Putamen (tissue), 1 donor: Measurements from ENCODE around the gene RABL3.
"Not testable (repeated sequence)": the region's sequence is repeated elsewhere in the genome, so short reads cannot be mapped to it uniquely, and the experiment has no call there.

Source experiments
- DNase-seq: peaks from one replicate; pipeline ENCODE4 v3.0.0-alpha.2; 2016; ENCODE audit warnings: low spot score

Gene RABL3, protein sequence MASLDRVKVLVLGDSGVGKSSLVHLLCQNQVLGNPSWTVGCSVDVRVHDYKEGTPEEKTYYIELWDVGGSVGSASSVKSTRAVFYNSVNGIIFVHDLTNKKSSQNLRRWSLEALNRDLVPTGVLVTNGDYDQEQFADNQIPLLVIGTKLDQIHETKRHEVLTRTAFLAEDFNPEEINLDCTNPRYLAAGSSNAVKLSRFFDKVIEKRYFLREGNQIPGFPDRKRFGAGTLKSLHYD

DNA sequence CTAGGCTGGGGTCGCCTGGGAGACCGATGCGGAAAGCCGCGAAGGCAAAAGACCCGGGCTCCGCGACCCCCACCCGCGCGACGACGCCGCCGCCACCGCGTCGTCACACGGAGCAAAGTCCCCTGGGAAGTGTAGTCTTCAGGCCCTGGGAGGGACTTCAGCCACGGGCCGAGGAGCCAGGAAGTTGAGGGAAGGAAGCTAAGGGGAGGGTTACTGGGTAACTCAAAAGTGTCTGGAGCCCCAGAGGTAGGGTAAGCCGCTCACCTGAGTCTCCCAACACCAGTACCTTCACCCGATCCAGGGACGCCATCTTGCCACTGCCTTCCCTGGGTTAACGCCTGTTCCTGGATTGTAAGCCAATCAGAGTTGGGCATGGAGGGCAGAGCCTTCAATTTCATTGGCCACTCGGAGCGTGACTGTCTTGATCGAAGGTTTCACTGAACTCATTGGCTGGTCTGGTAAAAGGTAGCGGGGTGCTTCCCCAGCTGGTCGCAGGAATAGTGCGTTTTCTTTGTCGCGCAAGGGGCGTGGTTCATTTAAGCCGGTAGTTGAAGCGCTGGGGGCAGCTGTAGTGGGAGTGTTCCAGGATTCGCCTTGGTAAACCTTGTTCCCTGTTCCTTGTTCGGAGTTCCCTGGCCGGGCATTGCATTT lies at the start of gene RABL3, which contains the start of gene GTF2E1:
RABL3 (minus strand) TSS at position 319 of the 651 bp plus-strand sequence; CDS start at position 310, 9 bp downstream.
GTF2E1 (plus strand) TSS at position 547 of the 651 bp plus-strand sequence. CDS start 7,809 bp downstream, outside the sequence.
- DNase-seq = peak; percentile 100

- DNase-seq = no peak
These were observed 49.6 kb upstream of the RABL3 start for GRCh38 chr3:120791913-120792312.

DNA sequence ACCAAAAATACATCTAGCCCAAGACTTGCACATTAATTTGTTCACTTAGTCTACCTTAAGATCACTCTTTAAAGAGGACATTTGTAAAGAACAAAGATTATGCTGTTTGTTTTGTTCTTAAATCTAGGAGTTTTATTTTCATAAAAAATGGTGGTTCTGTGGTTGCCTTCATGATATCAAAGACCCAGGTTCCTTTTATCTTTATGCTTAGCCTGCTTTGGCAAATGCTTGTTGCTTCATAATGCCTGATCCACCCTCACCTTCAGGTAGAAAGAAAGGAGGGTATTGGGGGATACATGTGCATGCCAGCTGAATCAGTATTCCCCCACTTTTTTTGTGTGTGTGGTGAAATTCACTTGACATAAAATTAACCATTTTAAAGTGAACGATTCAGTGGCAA lies 48.7 kb upstream of the RABL3 start:
- no peak for DNase-seq

GRCh38 chr3:120785832-120786231 lies 43.5 kb upstream of the RABL3 start:
- DNase-seq = not testable (repeated sequence)

- DNase-seq = no peak
These were observed 38.7 kb upstream of the RABL3 start for GRCh38 chr3:120780977-120781376.

DNA sequence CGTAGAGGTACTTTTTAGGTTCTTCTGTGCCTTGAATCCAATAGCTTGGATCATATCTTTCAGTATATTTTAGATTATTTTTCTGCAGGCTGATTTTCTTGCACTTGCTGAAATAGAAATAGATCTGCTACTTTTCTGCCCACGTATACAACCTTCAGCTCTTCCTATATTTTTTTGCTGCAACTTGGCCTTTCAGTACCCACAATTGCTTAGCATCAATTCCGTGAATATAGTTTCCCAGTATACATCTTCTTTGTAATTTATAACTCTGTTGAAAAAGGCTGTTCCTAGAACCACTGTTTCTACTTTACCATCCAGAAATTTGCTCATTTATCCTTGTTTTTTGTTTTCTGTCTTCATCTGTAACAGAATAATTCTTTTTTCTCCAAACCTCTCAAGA lies 36.5 kb upstream of the RABL3 start:
- no peak for DNase-seq

DNA sequence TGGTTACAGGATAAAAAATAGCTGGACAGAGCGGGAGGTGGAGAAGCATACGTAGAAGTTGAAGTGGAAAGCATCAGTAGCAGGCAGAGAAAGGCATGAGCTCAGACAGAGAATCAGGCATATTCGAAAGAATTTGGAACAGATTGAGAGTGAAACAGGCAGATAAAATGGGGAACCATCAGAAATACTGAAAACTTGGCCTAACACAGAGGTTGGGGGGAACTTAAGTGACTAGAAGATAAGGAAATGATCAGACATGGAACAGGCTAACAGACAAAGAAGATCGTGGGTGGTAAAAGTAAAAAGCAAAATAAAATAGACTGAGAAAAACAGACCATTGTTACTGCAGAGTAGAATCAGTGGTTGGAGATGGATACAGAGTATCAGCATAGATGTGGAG lies 33.1 kb upstream of the RABL3 start:
- DNase-seq = no peak

- DNase-seq = no peak
These were observed 31.6 kb upstream of the RABL3 start for GRCh38 chr3:120773932-120774331.

DNA sequence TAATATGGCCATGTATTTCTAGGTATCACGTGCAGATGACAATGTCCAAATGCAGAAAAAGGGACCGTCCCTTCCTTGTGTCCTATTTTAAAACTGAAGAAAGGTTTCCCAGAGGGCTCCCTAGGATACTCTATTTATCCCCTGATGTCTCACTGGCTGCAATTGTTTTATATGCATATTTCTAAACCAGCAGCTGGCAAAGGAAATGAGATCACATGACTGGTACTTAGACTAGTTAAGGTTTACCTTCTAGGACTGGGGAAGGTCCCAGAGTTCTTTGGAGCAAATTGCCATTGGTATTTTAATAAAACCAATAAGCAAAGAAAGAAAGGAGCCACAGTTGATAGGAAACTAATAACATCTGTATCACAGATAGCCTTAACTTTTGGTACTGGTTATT lies 29.8 kb upstream of the RABL3 start:
- no peak for DNase-seq

DNA sequence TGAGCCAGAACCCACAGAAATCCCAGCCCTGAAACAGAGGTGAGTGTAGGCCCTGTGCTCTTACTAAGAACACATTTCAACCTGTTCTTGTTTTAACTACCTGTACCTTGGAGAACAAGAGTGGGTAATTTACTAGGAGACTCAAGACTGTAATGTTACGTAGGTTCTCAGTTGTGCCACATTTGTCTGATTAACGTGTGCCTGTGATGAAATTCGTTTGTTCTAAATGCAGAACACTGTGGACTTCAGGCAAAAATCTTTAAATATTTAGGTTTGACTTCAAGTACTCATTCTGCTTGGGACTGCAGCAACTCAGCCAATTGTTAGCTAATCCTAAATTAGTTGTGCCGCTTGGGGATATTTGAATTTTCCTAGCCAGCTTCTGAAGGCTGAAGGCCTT lies 28.6 kb upstream of the RABL3 start:
- no peak for DNase-seq

DNA sequence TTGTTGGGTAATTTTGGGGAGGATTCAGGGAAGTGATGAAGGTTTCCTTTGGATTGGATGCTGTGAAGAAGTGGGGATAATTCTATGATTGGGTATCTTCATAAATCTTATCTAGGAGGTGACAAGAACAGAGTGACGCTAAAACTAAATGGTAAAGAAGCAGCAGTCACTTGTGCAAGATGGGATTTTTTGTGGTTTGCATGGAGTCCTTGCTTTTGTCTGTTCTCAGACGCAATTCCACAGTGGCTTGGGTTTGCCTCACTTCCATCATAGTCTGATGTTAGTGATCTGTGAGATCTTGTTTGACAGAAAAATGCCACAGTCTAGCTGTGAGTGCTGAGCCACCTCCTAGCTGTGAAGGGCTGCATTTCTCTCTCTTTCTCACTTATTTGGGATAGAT lies 27.1 kb upstream of the RABL3 start:
- no peak for DNase-seq

DNA sequence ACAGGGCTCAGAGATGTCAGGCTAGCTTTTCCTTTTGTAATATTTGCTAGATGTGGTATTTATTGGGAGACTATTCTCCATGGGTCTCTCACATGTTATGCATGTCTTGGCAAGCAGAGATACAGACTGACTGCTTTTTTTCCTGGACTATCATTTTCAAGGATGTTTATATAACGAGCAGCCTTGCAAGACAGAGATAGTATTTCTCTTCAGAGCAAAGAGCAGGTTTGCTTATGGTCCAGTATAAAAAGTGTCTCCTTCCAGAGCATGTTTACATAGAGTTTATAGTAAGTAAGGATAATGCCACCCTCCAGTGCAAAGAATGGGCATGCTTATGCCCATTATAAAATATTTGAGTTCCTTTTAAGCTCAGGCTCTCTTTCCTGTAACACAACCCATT lies 24.8 kb upstream of the RABL3 start:
- no peak for DNase-seq

DNA sequence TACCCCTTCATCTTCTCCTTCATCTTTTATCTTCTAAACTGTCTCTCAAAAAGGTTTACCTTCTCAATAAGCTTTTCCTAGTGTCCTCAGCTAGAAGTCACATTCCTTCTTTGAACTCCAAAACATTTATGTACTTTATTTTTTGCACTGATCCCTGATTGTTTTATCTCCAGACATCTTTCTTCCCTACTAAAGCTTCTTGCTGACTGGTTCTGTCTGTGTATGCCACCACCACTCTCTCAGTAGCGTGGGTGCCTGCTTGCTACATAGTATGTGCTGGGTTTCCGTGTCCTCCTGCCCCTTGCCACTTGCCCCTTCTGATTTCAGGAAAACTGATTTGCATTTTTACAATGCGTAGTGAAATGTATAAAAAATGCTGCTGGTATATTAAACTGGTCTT lies 24.3 kb upstream of the RABL3 start:
- no peak for DNase-seq

- DNase-seq = no peak
These were observed 23.6 kb upstream of the RABL3 start for GRCh38 chr3:120765830-120766493.

DNA sequence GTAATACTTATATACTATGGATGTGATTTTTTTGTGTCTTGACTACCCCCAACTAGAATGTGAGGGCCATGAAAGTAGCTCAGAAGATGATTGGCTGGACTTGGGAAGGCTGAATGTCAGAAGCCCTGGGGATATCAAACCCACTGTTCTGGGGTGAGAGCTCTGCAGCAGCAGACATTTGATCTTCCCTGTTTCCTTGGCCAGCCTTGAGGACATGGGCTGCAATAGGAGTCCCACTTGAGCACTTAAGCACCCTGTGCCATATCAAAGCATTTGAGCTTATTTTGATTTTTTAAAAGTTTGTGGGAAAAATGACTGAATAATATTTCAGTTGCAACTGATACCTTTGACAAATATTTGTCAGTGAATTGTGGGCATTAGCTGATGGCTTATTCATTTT lies 21.9 kb upstream of the RABL3 start:
- DNase-seq = no peak

- no peak for DNase-seq
These were observed 21.3 kb upstream of the RABL3 start for GRCh38 chr3:120763601-120764000.

GRCh38 chr3:120762615-120763014 lies 20.3 kb upstream of the RABL3 start:
- DNase-seq = no peak

DNA sequence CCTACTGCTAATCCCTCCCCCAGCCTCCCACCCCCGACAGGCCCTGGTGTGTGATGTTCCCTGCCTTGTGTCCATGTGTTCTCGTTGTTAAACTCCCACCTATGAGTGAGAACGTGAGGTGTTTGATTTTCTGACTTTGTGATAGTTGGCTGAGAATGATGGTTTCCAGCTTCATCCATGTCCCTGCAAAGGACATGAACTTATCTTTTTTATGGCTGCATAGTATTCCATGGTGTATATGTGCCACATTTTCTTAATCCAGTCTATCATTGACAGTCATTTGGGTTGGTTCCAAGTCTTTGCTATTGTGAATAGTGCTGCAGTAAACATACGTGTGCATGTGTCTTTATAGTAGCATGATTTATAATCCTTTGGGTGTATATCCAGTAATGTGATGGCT lies 16.2 kb upstream of the RABL3 start:
- not testable (repeated sequence) for DNase-seq

- no peak for DNase-seq
These were observed 13.7 kb upstream of the RABL3 start for GRCh38 chr3:120756061-120756460.

DNA sequence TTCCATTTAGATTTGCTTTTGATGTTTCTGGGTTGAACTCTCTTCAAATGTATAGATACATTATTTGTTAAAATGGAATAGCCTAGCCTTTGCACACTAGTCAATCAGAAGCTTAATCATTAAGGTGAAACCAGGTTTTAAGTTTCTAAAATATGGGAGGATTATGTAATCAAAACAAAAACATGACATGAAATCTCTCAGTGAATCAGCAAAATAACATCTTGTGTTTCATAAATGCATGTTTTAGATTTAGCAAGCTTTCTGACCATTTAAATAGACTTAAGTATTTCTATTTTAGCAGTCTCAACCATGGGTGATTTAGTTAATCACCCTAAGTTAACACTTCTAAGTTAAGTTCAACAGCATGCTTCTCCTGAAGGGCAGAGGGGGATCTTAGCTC lies 11.5 kb upstream of the RABL3 start:
- no peak for DNase-seq

DNA sequence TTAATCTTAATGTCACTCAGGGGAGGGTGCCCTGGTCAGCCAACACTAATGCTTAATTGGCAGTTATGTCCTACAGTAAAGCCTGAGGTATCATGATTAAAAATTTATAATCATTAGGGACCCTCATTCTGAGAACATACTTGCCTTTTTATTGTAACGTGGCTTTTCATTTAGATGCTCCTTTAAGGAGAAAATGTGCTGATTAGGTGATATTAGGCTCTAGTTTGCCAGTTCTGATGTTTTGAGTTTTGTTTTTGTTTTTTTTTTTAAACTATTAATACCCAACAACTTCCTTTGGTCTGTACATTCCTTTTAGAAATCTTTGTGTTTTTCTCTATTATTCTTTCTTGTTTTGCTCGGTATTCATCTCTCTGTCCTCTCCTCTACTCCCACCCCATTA lies 10.5 kb upstream of the RABL3 start:
- DNase-seq = no peak

GRCh38 chr3:120752230-120752629 lies 9.9 kb upstream of the RABL3 start:
- DNase-seq = no peak

DNA sequence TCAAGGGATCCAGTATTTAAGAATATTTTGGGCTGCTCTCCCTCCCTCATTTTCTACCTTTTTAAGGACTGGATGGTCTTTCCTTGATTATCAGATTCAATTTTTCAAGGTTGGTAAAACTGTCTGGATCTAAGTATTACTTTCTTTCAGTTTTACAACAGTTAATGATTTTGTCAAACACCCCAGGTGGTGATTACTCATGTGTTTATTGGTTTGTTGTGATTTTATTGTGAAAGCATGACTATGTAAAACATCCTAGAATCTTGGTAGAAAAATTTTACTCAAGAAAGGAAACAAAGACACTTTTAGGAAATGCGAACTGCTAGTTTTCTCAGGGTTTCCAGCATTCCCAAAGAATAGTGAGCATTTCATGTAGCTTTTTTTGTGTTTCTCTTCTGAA lies 7.5 kb upstream of the RABL3 start:
- no peak for DNase-seq
